ENCODE results near the gene ZFHX2. TPM values are rescaled to one million over a fixed set of nuclear protein-coding genes. Genes with fewer than 3 reads are reported as not detected.
A peak's percentile ranks its signal among the peaks of the same experiment; 100 is the strongest.

ZFHX2 gene
- total and polyA plus RNA-seq, 2 of the 13 experiments (the other 11 are each of a cell fraction or from before 2014, with no cell fraction given), result 0.17 to 0.44 TPM

DNA sequence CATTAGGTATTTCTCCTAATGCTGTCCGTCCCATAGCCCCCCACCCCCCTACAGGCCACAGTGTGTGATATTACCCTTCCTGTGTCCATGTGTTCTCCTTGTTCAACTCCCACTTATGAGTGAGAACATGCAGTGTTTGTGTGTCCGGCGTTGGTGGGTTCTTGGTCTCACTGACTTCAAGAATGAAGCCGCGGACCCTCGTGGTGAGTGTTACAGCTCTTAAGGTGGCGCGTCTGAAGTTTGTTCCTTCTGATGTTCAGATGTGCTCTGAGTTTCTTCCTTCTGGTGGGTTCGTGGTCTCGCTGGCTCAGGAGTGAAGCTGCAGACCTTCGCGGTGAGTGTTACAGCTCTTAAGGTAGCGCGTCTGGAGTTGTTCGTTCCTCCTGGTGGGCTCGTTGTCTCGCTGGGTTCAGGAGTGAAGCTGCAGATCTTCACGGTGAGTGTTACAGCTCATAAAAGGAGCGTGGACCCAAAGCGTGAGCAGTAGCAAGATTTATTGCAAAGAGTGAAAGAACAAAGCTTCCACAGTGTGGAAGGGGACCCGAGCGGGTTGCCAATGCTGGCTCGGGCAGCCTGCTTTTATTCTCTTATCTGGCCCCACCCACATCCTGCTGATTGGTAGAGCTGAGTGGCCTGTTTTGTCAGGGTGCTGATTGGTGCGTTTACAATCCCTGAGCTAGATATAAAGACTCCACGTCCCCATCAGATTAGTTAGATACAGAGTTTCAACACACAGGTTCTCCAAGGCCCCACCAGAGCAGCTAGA is 32.4 kb upstream of the ZFHX2 start (continued):
- peak; percentile 88; the same call in 1 of the 2 replicates for TF ChIP-seq NFKBIZ (CRISPR knock-in tag; IDR thresholded peaks at IDR 0.05)
- peak; percentile 90 for TF ChIP-seq IKZF4 (CRISPR knock-in tag; IDR thresholded peaks at IDR 0.05; ENCODE audit: borderline replicate concordance, low read depth, not compliant biosample characterization)
- peak; percentile 98 for TF ChIP-seq ZBTB49 (CRISPR knock-in tag; IDR thresholded peaks at IDR 0.05; ENCODE audit: borderline replicate concordance)
- TF ChIP-seq ZFP82 (CRISPR knock-in tag; IDR thresholded peaks at IDR 0.05; ENCODE audit: borderline replicate concordance), result peak; percentile 99
- peak; percentile 68; the same call in 1 of the 2 replicates for TF ChIP-seq ZFP36L1 (CRISPR knock-in tag; IDR thresholded peaks at IDR 0.05)
- peak; percentile 86; the same call in 1 of the 2 replicates for TF ChIP-seq REL (CRISPR knock-in tag; conservative IDR thresholded peaks at IDR 0.05)
- TF ChIP-seq PRDM4 (CRISPR knock-in tag; IDR thresholded peaks at IDR 0.05; ENCODE audit: borderline replicate concordance), result 0 out of 2 replicates have a peak, but pooled peaks have one; percentile 93
- peak; percentile 90 for TF ChIP-seq ZBTB39 (CRISPR knock-in tag; IDR thresholded peaks at IDR 0.05)
- TF ChIP-seq, protein P1, sequence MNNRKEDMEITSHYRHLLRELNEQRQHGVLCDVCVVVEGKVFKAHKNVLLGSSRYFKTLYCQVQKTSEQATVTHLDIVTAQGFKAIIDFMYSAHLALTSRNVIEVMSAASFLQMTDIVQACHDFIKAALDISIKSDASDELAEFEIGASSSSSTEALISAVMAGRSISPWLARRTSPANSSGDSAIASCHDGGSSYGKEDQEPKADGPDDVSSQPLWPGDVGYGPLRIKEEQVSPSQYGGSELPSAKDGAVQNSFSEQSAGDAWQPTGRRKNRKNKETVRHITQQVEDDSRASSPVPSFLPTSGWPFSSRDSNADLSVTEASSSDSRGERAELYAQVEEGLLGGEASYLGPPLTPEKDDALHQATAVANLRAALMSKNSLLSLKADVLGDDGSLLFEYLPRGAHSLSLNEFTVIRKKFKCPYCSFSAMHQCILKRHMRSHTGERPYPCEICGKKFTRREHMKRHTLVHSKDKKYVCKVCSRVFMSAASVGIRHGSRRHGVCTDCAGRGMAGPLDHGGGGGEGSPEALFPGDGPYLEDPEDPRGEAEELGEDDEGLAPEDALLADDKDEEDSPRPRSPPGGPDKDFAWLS (CRISPR knock-in tag; IDR thresholded peaks at IDR 0.05; ENCODE audit: borderline replicate concordance), result 0 out of 2 replicates have a peak, but pooled peaks have one; percentile 80
- peak; percentile 95 for TF ChIP-seq BATF2 (CRISPR knock-in tag; IDR thresholded peaks at IDR 0.05)
- TF ChIP-seq CSRNP2 (CRISPR knock-in tag; conservative IDR thresholded peaks at IDR 0.05; ENCODE audit: low read depth), result peak; percentile 89
- peak; percentile 97 for TF ChIP-seq SSRP1 (CRISPR knock-in tag; IDR thresholded peaks at IDR 0.05)

Data from HepG2 (cell line).